IPS DF 4.7 (cell line): Measurements from ENCODE around the gene MGMT.

Experiments used
- DNase-seq: peaks from one replicate; pipeline ENCODE4 v3.0.0-alpha.2; 2013; ENCODE audit warnings: low spot score; ENCODE audit errors: extremely low read depth

MGMT gene

GRCh38 chr10:129758207-129759021 lies 291.4 kb downstream of the MGMT start:
- no peak for DNase-seq

DNA sequence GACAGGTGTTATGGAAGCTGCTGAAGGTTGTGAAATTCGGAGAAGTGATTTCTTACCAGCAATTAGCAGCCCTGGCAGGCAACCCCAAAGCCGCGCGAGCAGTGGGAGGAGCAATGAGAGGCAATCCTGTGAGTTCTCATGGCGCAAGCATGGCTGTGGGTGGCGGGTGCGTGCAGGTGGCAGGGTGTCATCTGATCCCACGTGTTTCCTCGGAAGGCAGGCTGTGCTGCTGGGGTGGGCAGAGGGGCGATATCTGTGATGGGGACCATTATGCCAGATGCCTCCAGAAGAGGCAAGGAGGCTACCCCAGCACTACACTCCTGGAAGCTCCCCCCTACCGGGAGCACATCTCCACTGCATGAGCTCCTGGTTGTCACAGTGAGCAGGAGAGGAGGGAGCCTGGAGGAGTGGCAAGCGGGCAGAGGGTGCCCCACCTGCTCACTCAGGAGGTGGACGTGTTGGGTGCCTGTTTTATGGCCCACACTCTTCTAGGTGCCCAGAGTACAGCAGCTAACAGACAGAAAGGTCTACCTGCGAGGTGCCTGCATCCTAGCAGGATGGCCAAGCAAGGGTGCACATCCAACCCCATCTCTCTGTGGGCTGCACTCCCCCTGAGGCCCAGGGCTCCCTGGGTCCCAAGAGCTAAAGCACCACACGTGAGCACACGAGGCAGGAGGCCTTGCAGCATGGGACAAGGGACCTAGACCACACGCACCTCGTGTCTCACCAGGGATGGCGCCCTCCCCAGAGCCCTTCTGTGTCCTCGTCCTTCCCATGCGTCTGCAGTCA lies 292.4 kb downstream of the MGMT start:
- no peak for DNase-seq

DNA sequence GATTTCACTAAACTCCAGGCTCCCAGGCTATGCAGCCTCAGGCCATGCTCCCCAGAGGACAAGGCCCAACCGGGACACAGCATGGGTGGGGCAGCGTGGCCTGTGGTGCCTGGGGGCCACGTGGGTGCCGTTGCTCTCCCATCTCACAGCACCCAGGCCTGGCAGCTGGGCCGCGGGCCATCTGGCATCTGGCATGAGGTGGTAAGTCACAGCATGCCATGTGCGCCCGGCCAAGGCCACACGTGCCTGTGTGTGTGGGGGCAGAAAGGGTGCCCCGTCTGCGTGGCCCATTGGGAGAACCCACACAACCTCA lies 292.9 kb downstream of the MGMT start:
- DNase-seq = no peak

- DNase-seq = no peak
Observed at GRCh38 chr10:129760416-129760815, 293.4 kb downstream of the MGMT start.

DNA sequence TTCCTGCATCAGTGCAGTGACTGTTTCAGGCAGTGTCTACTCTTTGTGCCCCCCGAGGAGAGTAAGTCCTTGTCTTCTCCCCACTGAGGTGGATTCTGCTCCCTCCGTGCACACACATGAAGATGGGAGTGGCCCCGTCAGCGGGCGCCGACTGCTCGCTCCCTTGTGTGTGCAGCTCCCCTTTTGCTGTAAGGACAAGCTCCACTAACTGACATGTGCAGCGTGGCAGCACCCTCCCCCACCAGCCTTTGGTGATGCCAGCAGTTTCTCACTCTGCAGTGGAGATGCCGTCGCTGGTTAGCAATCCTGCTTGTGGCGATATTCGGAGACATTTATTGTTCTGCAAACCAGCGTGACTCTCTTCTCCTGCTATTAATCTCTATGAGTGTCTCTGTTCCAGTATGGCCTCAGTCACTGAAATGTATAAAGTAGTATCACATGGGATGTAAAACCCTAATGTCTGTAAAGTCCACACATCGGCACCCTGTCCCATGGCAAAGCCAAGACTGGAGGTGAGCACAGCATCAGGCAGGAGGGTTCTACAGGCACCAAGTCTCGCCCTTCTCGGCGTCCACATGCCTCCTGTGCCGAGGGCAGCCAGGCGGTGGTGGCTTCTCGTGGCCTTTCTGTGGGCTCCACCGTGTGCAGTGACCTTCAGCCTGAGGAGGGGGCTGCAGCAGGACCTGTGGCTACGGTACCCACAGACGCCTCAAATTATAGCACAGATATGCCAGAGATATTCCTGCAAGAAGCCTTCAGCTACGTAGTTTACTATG lies 294.3 kb downstream of the MGMT start:
- no peak for DNase-seq

- DNase-seq = no peak
Observed at GRCh38 chr10:129761981-129762956, 295.2 kb downstream of the MGMT start.

GRCh38 chr10:129764011-129764900 lies 297.2 kb downstream of the MGMT start:
- no peak for DNase-seq

DNA sequence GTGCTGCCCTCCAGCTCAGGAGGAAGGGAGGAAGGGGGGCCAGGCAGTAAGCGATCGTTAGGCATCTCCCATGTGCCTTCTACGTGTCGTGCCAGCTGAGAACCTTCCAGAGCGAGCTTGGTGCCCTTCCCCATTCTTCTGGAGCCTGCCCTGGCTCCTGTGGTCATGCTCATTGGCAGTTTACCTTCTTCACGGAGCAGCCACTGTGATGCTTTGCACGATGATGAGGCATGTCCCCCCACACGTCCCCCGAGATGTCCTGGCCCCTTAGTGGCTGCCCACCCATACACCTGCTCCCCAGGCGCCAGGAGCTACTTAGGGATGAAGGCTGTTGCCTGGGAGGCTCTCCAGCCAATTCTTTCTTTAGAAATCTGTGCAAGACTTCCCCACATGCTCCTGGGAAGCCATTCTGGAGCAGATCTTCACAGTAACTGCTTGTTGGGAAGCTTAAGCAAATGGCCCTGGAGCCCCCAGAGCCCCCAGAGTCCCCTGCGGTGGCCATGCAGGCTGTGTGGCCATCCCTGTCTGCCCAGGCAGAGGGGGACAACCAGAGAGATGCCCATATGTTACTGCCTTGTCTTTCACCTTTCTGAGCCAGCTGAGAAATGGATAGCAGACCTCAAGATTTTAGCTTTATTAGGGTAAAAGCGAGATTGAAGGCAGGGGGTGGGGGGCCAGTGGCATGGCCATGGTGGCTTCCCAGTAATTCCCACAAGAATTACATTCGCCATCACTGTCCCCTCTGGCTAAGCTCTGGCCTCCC lies 298.0 kb downstream of the MGMT start:
- DNase-seq = no peak

- no peak for DNase-seq
Observed at GRCh38 chr10:129765664-129766550, 298.9 kb downstream of the MGMT start.

- DNase-seq = no peak
Observed at GRCh38 chr10:129766611-129767550, 299.8 kb downstream of the MGMT start.

GRCh38 chr10:129767751-129768150 lies 300.7 kb downstream of the MGMT start:
- no peak for DNase-seq

DNA sequence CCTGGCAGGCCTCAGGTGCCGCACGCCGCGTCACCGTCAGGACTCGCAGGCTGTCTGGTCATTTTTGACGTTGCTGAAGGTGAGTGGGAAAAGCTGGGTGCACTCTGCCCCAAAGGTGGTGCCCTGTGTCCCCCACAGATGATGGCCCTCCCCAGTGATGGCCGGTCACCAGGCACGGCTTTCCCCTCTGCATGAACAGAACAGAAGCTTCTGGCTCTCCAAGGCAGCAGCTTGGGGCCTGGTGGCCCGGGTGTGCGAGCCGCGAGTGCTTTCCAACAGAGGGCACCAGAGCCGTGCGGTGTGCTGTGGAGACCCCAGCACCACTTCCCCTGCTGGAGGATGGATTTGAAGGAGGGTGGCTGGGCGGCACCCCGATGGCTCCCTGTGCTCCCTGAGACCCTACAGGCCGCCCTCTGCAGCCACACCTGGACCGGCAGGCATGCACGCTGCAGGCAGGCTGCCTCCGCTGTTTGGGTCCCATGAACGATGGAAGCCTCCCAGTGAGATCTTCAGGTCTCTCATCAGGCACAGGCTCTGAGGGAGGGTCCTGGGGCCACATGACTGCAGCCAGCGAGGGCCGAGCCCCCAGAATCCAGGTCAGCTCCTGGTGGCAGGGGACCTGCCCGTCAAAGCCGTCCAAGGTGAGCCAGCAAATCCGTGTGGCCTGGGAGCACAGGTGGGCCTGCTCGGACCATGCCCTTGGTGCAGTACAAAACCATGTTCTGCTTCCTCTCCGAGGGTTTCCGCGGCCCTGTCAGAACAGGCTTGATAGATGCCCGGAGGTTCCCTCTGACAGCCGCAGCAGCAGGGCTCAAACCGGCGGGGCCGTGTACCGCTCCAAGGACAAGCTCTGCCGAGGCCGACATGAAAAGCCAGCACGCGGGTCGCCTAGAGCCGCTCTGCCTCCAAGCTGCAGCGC lies 301.7 kb downstream of the MGMT start:
- peak; percentile 38 for DNase-seq

DNA sequence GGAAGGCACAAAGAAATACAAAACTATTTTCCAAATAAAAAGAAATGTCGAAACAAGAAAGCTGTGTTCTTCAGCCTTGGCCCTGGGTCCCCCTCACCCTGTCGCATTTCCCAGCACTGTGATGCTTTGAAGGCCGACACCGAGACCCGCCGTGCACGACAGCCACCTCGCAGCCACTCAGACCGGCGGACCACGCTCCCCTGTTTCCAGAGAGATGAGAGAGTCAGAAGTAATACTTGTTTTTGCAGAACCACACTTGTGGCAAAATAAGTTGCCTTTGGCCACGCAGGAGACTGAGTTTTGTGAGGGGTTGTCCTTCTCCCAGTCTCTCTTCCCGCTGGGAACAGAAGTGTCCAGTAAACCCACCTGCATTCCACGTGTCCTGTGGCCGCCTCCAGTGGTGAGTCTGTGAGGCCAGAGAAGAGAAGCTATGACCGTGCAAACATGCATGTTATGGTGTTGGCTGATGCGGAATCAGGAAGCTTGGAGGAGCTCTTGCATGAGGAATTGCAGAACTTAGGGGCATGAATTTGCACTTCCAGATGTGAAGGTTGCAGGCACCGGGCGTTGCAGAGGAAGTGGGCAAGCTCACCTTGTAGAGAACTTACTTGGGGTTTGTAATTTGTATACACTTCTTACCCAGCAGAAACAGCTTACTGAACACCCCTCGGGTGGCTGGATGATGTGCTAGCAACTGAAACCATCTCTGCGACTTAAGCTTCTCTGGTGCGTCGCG lies 302.5 kb downstream of the MGMT start:
- no peak for DNase-seq

GRCh38 chr10:129770286-129770685 lies 303.2 kb downstream of the MGMT start:
- DNase-seq = no peak

GRCh38 chr10:129771024-129771423 lies 304.0 kb downstream of the MGMT start:
- no peak for DNase-seq
